NT2/D1 (cell line): ENCODE measurements around the gene MMP26.

ENCODE experiments used
- SUZ12 ChIP-seq: IDR thresholded peaks from 2 replicates; pipeline ENCODE4 v1.6.1; 2011; ENCODE audit not compliant: insufficient read length, insufficient read depth; ENCODE audit errors: extremely low read depth
- YY1 ChIP-seq: IDR thresholded peaks from 2 replicates; pipeline ENCODE4 v1.6.1; 2011; ENCODE audit not compliant: insufficient read length, insufficient read depth
- ZNF274 ChIP-seq: IDR thresholded peaks from 2 replicates; pipeline ENCODE4 v1.6.1; 2011; ENCODE audit warnings: mild to moderate bottlenecking, low read depth, low read length

DNA sequence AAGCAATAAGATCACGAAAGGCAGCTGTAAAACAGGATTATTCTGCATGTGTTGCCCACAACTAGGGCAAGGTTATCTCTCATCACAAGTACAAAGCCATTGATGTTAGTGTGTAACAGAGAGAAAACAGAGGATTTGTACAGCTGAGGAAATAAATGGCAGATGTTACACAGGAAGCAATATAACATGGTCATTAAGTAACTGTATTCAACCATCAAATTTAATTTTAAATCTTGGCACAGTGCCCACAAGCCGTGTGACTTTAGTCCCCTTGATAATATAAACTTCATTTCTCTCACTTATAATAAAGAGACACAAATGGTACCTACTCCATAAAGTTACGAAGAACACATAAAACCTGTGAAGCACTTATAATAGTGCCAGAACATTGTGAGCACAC lies 24.2 kb upstream of the MMP26 start:
- no peak for TF ChIP-seq YY1
- no peak for TF ChIP-seq SUZ12
- no peak for TF ChIP-seq ZNF274
